IPS-18a (cell line): ENCODE data around the gene ODF4.
A peak's percentile ranks its signal among the peaks of the same experiment; 100 is the strongest.
"Not testable (repeated sequence)": the region's sequence is repeated elsewhere in the genome, so short reads cannot be mapped to it uniquely, and the experiment has no call there.

Experiments used
- H3K27ac ChIP-seq: one replicate; pipeline ENCODE4 v1.5.1; 2013; ENCODE audit warnings: low read length
- H3K27me3 ChIP-seq: one replicate; pipeline ENCODE4 v1.6.1; 2013; ENCODE audit warnings: mild to moderate bottlenecking, low read length; ENCODE audit not compliant: control insufficient read depth, insufficient read depth
- H3K36me3 ChIP-seq: one replicate; pipeline ENCODE4 v1.6.1; 2013; ENCODE audit warnings: low read depth, low read length; ENCODE audit not compliant: control insufficient read depth
- H3K4me1 ChIP-seq: one replicate; pipeline ENCODE4 v1.6.1; 2013; ENCODE audit warnings: low read depth, low read length; ENCODE audit not compliant: control insufficient read depth
- H3K4me3 ChIP-seq: one replicate; pipeline ENCODE4 v1.5.1; 2013; ENCODE audit warnings: low read length
- H3K9ac ChIP-seq: one replicate; pipeline ENCODE4 v1.6.1; 2013; ENCODE audit warnings: mild to moderate bottlenecking, low read length, moderate library complexity
- H3K9me3 ChIP-seq: one replicate; pipeline ENCODE4 v1.6.1; 2013; ENCODE audit warnings: low read depth, low read length; ENCODE audit not compliant: control insufficient read depth

The ODF4 gene

GRCh38 chr17:8332688-8333087 lies 7.0 kb upstream of the ODF4 start:
- Histone ChIP-seq H3K4me1 (peaks cover under 1% of the 10 kb centered on the region), H3K27me3 (peaks cover 5% of the 10 kb centered on the region), H3K36me3 (no peaks in the 10 kb centered on the region), H3K9ac (no peak overlapping the region), H3K27ac (no peak overlapping the region), H3K4me3 (no peak overlapping the region), H3K9me3 (no peaks in the 10 kb centered on the region)

DNA sequence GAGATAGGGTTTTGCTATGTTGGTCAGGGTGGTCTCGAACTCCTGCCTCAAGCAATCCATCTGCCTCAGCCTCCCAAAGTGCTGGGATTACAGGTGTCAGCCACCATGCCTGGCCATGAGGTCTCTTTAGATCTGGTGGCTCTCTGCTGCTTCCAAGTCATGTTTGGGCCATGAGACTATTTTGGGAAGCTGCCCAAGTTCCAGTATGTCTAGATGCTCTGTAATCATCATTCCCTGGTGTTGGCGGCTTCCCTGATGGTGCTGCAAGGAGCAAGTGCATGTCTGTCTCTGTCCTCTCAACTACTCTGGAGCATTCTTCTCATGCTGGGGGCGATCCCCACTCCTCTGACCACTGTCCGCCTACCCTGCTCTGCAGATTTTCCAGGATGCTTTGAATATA lies 6.4 kb upstream of the ODF4 start:
- Histone ChIP-seq H3K9ac (no peak overlapping the region), H3K36me3 (no peaks in the 10 kb centered on the region), H3K27ac (no peak overlapping the region), H3K27me3 (no peaks in the 10 kb centered on the region), H3K9me3 (no peaks in the 10 kb centered on the region), H3K4me3 (no peak overlapping the region), H3K4me1 (peaks cover 6% of the 10 kb centered on the region)

GRCh38 chr17:8337802-8338752 lies 1.6 kb upstream of the ODF4 start:
- Histone ChIP-seq H3K4me3 (no peak overlapping the region), H3K36me3 (no peaks in the 10 kb centered on the region), H3K27me3 (no peaks in the 10 kb centered on the region), H3K9me3 (no peaks in the 10 kb centered on the region), H3K4me1 (peaks cover 17% of the 10 kb centered on the region), H3K9ac (no peak overlapping the region), H3K27ac (no peak overlapping the region)

DNA sequence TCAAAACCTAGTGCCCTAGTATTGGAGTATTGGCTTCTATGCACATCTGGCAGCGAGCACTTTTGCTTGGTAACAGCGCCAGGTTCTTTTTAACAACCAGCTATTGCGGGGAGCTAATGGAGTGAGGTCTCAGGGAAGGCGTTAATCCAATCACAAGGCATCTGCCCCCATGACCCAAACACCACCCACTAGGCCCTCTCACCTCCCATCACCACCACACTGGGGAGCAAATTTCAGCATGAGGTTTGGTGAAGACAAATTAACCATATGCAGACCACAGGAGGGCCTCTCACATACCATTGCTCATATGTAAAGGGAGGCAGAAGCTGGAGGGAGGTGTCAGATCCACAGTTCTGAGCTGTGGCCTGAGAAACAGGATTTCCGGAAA lies 893 bp upstream of the ODF4 start:
- Histone ChIP-seq H3K27ac (no peak overlapping the region), H3K9ac (no peak overlapping the region), H3K9me3 (no peaks in the 10 kb centered on the region), H3K27me3 (no peaks in the 10 kb centered on the region), H3K4me1 (peaks cover 17% of the 10 kb centered on the region), H3K4me3 (no peak overlapping the region), H3K36me3 (no peaks in the 10 kb centered on the region)

DNA sequence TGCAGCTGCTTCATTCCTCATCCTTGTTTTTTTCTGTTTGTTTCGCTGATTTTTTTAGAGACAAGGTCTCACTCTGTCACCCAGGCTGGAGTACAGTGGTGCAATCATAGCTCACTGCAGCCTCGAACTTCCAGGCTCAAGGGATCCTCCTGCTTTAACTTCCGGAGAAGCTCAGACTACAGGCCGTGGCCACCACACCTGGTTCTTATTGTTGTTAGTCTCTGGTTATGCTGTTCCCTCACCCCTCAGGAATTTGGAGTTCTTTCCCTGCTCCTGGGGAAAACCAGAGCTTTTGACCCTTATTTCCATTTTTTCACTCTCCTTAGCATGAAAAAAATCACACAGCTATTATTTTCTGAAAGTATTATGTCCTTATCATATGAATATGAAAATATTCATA lies 1.8 kb downstream of the ODF4 start:
- H3K9ac ChIP-seq: peak overlapping the region; percentile 7
- no peaks in the 10 kb centered on the region for H3K27me3 ChIP-seq
- peaks cover 17% of the 10 kb centered on the region for H3K4me1 ChIP-seq
- H3K9me3 ChIP-seq: no peaks in the 10 kb centered on the region
- H3K4me3 ChIP-seq: no peak overlapping the region
- peak overlapping the region; percentile 57 for H3K27ac ChIP-seq
- no peaks in the 10 kb centered on the region for H3K36me3 ChIP-seq

- Histone ChIP-seq H3K9ac (no peak overlapping the region), H3K27ac (no peak overlapping the region), H3K27me3 (no peaks in the 10 kb centered on the region), H3K9me3 (no peaks in the 10 kb centered on the region), H3K36me3 (no peaks in the 10 kb centered on the region), H3K4me3 (no peak overlapping the region), H3K4me1 (peaks cover 5% of the 10 kb centered on the region)
Observed at GRCh38 chr17:8345052-8345690, 5.5 kb downstream of the ODF4 start.

DNA sequence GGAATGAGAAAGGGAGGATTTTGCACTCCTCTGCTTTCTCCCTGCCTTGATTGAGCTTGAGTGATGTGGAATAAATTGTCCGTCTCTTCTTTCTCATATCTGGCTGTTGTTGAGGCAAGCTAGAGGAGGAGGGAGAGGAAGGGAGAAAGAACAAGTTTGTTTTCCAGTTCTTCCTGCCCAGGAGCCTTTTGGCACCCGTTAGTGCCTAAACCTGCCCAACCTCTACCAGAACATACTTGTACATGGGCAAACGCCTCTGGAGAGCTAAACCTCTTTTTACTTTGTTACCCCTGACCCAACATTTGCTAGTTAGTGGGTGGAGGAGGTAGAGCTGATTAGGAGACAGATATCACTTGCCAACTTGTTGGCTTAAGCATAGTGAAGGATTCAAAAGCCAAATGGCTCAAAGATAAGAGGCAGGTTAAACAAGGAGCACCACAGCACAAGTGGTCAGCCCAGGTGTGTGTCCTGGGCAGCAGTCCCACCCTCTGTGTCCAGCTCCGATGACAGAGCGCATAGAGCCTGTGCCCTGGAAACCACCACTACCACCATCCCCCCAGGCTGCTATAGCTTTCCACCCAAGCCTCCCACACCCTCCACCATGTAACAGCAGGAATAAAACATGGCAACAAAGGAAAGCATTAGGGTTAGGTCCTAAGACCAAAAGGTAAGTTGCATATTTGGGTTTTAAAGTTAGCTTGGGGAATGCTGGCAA lies 6.5 kb downstream of the ODF4 start:
- Histone ChIP-seq H3K9me3 (no peaks in the 10 kb centered on the region), H3K9ac (no peak overlapping the region), H3K27ac (no peak overlapping the region), H3K4me3 (no peak overlapping the region), H3K4me1 (peaks cover 4% of the 10 kb centered on the region), H3K27me3 (no peaks in the 10 kb centered on the region), H3K36me3 (no peaks in the 10 kb centered on the region)

DNA sequence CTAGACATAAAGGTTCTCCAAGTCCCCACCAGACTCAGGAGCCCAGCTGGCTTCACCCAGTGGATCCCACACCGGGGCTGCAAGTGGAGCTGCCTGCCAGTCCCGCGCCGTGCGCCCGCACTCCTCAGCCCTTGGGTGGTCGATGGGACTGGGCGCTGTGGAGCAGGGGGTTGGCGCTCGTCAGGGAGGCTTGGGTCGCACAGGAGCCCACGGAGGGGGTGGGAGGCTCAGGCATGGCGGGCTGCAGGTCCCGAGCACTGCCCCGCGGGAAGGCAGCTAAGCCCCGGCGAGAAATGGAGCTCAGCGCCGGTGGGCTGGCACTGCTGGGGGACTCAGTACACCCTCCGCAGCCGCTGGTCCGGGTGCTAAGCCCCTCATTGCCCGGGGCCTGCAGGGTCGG lies 7.4 kb downstream of the ODF4 start:
- not testable (repeated sequence) for H3K27me3 ChIP-seq, H3K27ac ChIP-seq, H3K4me3 ChIP-seq, H3K9ac ChIP-seq, H3K36me3 ChIP-seq, H3K4me1 ChIP-seq, H3K9me3 ChIP-seq

DNA sequence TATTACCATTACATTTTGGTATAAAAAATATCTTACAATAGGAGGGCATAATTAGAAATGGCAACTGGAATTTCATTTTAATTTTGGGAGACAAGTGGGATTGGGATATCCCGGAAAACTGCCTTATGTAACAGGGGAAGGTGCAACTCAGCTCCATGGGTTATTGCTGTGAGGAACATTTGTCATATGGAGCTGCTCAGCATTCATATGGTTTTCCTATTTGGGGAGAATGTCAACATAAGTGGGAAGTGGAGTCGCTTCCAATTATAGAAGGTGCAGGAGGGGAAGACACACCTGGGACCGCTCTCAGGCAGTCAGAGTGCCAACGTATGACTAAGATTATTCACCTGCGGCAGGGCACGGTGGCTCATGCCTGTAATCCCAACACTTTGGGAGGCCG lies 10.7 kb downstream of the ODF4 start:
- Histone ChIP-seq H3K27me3 (no peaks in the 10 kb centered on the region), H3K4me1 (peaks cover 5% of the 10 kb centered on the region), H3K9ac (no peak overlapping the region), H3K27ac (no peak overlapping the region), H3K9me3 (no peaks in the 10 kb centered on the region), H3K4me3 (no peak overlapping the region), H3K36me3 (no peaks in the 10 kb centered on the region)

DNA sequence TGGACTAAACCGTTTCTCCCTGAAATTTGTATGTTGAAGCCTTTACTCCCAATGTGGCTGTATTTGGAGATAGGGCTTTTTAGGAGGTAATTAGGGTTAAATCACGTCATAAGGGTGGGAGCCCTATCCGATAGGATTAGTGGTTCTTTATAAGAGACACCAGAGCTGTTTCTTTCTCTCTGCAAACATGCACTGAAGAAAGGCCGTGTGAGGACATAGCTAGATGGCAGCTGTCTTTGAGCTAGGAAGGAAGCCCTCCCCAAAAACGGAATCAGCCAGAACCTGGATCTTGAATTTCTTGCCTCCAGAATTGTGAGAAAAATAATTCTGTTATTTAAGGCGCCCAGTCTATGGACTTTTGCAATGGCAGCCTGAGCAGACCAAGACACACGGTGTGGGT lies 14.1 kb downstream of the ODF4 start:
- Histone ChIP-seq H3K27ac (no peak overlapping the region), H3K4me1 (peaks cover 5% of the 10 kb centered on the region), H3K4me3 (no peak overlapping the region), H3K9me3 (no peaks in the 10 kb centered on the region), H3K36me3 (no peaks in the 10 kb centered on the region), H3K27me3 (no peaks in the 10 kb centered on the region), H3K9ac (no peak overlapping the region)

- no peak overlapping the region for H3K4me3 ChIP-seq
- no peak overlapping the region for H3K9ac ChIP-seq
- no peaks in the 10 kb centered on the region for H3K9me3 ChIP-seq
- H3K27ac ChIP-seq: no peak overlapping the region
- no peaks in the 10 kb centered on the region for H3K27me3 ChIP-seq
- no peaks in the 10 kb centered on the region for H3K36me3 ChIP-seq
- peaks cover 5% of the 10 kb centered on the region for H3K4me1 ChIP-seq
Observed at GRCh38 chr17:8354236-8354635, 14.6 kb downstream of the ODF4 start.
